ENCODE results near the gene ZC3H8.
"Not testable (repeated sequence)": the region's sequence is repeated elsewhere in the genome, so short reads cannot be mapped to it uniquely, and the experiment has no call there.

The ZC3H8 gene

DNA sequence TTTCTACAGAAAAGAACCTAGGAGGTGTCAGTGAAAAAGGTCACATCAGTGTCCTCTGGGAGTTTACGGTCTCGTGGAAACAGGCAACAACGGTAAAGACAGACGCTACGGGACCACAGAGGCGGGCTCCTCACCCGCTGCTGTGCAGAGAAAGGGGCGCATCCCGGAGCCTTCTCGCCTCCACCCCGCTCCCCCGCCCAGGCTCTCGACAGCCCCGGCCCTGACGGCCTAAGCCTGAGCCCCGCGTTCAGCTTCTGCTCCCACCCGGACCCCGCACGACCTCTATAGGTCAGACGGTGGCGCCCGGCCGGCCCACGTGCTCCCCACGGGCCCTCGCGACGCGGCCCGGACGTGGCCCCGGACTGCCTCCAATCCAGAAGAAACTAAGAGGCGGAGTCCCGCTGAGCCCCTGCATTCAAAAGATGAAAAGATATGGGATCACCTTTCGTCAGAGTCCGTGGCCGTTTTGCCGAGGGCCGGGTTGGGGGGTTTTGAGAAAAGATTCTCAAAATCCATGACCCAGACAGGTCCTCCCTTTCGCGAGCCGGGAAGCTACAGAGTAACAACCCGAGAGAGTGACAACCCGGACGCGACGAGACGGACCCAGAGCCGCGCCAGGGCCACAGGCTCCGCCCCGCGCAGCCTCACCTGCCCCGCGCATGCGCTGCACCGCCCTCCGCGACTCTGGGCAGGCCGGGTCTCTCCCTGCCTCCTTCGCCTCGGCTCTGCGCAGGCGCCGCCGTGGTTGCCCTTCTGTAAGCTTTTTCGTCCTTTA is at the start of gene ZC3H8:
TSS of gene ZC3H8 (minus strand) at position 577 of the 775 bp plus-strand sequence. CDS start at position 516, 61 bp downstream.
- DNase-seq, result peak; percentile 95

DNA sequence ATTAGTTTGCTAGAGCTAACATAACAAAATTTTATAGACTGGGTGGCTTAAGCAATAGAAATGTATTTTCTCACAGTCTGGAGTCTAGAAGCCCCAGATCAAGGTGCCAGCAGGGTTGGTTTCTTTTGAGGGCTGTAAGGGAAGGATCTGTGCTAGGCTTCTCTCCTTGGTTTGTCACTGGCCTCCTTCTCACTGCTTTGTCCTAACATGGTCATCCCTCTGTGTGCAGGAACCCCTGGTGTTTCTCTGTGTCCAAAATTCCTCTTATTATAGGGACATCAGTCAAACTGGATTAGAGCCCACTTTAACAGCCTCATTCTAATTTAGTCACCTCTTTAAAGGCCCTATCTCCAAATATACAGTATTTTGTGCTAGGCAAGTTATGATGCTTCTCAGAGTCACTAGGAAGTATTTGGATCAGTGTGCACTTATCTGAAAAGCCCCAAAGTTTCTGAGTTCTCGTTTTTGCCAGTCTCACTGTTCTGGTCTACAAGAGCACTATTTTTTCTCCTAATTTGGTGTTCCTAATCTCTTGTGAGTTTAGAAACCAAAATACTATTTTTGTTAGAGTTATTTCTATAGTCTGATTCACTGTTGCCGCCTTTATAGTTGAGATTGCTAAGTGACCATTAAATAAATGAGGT is 49.6 kb upstream of the ZC3H8 start:
- DNase-seq, result no peak

GRCh38 chr2:112301973-112302372 is 47.1 kb upstream of the ZC3H8 start:
- DNase-seq, result no peak

DNA sequence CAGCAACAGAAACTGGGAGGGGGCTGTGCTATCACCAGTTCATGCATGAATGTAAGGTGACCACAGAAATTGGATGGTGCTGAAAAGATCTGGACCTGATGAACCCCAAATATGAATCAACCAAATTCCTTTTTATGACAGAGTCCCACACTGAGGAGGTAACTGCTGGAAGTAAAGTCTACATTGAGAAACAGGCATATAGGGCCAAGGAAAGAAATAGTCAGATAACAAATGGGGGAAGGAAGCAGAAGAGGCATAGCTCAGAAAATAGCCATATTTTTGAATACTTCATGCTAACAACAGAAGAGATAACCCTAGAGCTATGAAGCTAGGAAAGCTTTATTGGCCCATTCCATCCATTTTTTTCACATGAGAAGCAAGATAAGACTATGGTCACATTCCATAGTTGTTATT is 46.3 kb upstream of the ZC3H8 start:
- no peak for DNase-seq

DNA sequence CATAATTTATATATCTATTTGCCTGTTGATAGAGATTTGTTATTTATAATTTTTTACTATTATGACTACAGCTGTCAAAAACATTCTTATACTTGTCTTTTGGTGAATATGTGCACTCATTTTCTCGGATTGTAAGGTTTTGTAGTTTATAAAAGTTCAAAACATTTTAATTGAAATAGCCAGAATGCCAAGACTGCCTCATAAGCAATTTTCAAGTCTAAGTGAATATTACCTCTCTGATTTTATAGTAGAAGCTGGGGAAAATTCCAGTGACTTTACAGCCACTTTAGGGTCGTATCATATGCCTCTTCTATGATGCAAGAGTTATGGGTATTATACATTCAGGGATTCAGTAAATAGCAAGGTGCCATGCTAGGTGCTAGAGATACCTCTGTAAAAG is 41.6 kb upstream of the ZC3H8 start:
- no peak for DNase-seq

DNA sequence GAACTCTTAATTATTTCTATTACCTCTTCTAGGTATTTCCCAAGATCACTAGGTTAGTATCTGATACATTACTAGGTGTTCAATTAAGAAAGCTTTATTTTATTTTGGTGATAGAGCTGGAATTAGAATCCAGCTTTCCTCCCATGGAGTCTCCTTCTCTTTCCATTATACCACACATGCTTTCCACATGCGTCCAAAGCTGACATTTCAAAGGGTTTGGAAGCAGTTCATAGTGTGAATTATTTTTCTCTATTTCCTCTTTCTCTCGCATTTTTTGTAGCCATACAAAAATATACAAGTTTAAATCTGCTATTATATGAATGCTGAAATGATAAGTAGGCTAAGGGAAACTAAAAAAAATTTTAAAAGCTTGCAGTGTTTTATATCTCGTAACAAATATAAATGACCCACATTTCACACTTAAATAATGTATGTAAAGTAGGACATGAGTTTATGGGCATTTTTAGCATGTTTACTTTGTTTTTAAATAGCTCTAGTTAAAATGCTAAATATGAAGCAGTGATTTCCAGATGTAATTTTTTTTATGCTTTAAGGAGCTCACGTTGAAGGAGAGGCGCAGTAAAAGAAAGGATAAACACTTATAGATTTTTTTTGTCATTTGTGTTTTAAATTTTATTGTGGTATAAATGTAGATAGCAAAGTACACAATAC is 40.7 kb upstream of the ZC3H8 start:
- no peak for DNase-seq

DNA sequence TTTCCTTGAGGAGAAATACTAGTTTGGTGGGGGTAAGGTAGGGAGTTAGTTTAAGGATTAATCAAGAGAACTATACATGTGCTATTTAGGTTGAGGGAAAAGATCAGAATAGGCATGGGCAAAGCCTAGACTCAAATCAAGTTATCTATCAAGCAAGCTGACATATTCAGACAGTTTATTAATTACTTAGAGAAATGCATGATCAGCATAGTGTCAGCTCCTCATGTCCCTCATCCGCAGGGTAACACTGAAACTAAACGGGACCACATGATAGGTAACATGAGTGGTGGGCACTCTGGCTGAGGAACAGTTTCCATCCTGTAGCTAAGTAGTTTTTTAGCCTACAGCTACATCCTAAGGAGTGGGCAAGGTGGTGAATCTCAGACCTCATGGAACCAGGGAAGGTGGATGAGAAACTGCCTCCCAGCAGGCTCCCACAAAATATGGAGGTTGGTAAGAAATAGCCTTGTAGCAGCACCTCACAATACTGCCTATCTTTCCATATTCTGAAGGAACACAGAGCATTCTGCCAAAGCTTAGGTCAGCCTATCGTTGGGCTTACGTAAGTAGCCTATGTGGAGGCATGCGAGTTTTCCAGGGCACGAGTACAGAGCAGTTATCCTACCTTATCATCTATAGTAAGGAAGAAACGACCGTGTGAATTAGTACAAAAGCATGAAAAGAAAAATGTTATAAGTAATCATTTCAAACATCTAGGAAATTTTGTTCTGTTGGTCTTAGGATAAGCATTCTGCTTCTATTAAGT is 39.0 kb upstream of the ZC3H8 start:
- no peak for DNase-seq

GRCh38 chr2:112290648-112291047 is 35.8 kb upstream of the ZC3H8 start:
- DNase-seq, result no peak

GRCh38 chr2:112290088-112290487 is 35.2 kb upstream of the ZC3H8 start:
- no peak for DNase-seq

DNA sequence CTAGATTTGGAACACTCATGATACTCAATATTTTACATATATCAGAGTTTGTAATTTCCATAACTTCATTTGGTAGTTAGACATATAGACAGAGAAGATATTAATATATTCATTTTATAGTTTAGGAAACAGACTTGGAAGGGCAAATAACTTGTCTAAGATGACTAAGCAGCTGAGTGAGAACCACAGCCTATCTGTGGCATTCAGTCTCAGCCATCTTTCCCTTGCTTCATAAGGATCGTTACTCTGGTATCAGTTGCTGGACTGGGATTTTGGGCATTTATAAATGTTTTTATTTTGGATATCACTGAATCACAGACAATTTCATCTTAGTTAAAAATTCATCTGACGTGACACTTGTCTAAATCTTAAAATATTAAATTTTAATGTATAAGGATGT is 28.7 kb upstream of the ZC3H8 start:
- not testable (repeated sequence) for DNase-seq

GRCh38 chr2:112282066-112282465 is 27.2 kb upstream of the ZC3H8 start:
- not testable (repeated sequence) for DNase-seq

DNA sequence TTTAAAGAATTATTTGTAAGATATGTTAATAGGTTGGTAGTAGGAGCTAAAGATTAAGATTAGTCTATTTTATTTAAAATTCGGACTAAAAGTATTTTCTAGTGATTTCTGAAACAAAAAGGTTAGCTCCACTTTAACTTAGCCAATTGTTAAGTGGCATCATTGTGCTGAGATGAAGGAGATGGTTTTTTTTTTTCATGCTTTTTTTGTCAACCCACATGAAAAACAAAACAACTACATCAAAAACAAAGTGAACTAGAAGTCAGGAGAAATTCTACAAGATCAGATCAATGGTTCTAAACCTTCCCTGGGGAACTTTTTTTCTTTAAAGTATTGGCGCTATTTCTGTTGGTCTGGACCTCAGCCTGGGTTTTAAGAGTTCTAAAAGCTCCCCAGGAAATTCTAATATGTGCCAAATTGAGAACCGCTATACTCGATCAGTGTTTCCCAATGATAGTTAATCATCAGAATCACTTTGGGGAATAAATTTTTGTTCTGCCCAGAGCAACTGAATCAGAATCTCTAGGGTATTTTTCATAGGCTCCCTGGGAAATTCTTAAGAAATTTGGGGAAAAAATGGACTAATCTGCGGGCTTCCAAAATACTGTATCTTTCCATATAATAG is 22.9 kb upstream of the ZC3H8 start:
- no peak for DNase-seq

DNA sequence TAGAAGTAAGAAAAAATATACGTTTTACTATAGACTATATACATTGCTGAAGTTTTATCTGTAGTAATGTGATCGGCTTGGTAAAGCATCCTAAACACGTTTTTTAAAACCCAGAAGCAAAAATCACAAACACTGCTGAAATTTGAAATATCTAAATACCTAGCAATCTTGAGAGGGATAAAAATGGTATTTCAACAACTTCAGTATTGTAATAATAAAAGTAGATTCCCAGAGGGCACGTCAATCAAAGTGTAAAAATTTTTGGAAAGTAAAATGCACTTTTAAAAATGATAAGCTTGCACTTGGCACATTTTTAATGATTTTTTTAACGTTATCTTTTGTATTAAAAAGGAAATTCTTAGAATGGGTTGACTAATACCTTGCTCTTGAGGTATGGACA is 22.1 kb upstream of the ZC3H8 start:
- no peak for DNase-seq

GRCh38 chr2:112275887-112276773 is 21.3 kb upstream of the ZC3H8 start:
- peak; percentile 95 for DNase-seq

DNA sequence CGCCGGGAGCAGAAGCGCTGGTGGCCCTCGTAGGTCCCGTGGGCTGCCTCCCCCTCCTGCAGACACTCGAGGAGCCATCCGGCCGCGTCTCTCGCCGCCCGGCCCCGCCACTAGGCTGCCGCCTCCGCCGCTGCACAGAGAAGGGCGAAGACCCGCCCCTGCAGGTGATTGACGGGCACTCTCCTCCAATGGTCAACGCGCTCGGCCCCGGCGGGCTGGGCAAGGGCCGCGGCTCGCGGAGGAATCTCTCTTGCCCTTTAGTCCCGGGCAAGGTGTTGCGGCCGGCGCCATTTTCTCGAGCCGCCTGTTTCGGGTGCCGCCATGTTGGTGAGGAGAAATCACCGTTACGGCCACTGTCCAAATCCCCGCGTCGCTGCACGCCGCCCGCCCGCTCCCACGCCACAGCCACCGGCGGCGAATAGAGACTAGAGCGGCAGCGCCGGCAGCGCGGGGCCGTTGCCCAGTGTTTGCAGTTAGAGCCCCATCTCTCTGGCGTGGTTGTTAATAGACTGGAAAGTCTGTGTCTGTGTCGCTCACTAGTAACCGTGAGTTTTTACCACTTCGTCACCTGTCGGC is 20.6 kb upstream of the ZC3H8 start, which contains the start of gene ZC3H6:
TSS of gene ZC3H6 (plus strand) at position 287 of the 576 bp plus-strand sequence. CDS start 398 bp downstream, outside the sequence.
- peak; percentile 100 for DNase-seq

DNA sequence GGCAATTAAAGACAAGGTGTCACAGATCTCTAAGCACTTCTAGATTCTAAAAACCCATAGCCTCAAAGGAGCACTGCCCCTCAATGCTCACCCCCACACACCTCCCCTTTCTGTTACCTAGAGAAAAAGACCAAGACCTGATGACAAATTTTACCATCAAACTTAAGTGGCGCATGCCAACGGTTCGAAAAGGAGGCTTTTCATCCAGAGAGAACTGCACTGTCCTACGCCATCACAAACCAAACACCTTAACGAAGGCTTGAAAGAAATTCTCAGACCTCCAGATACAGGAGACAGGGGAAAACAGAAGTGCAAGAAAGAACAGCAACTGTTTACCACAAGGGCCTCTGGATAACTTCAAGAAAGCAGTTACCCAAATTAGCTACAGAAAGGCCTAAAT is 18.5 kb upstream of the ZC3H8 start:
- no peak for DNase-seq

GRCh38 chr2:112272669-112273068 is 17.8 kb upstream of the ZC3H8 start:
- no peak for DNase-seq

DNA sequence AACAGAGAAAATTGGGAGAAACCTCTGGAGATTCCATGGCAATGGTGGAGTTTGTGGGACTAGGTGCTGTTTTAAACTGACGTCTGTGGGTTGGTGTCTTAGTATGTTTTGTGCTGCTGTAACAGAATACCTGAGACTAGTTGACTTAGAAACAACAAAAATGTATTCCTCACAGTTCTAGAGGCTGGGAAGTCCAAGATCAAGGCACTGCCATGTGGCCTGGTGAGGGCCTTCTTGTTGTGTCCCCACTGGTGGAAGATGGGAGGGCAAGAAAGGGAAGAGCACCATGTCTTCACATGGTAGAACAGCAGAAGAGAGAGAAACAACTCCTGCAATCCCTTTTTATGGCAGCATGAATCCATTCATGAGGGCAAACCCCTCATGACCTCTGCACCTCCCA is 13.7 kb upstream of the ZC3H8 start:
- DNase-seq, result no peak

DNA sequence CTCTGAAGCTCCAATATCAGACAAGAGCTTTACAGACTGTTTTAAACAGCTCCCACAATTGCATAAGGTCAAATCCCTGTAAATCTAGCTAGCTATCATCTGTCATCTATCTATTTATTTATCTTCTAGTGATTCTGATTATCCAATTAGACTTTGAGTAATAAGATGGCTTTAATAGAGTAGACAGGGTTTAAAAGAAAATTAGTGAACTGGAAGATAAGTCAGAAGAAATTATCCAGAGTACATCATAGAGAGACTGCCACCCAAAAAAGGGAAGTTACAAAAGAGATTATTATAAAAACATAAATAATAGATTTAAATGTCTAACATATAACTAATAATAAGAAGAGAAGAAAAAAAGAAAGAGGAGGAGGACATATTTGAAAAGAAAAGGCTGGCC is 8.0 kb upstream of the ZC3H8 start:
- no peak for DNase-seq

GRCh38 chr2:112260295-112260625 is 5.4 kb upstream of the ZC3H8 start:
- no peak for DNase-seq
